Activated naive CD4-positive, alpha-beta T cell treated with anti-CD3 and anti-CD28 coated beads, Interleukin-2, amount 10 ng/mL, durations not matched to agents 7 days and 5 days (primary cell): ENCODE measurements around the gene SRCAP.

Source experiments
- CTCF ChIA-PET: fragments of 350-600 bp; sonication (Branson Sonifier 250); formaldehyde crosslinking; loops from one replicate; lab custom pipeline; 2021; ENCODE audit warnings: antibody characterized with exemption; lab: Charles Lee
- DNase-seq: peaks from one replicate; pipeline ENCODE4 v3.0.0-alpha.2; 2020
- H3K27ac Mint-ChIP-seq: one replicate; pipeline ENCODE4 v1.8.0; 2021; ENCODE audit warnings: mild to moderate bottlenecking, moderate library complexity, mixed read lengths
- H3K27me3 Mint-ChIP-seq: one replicate; pipeline ENCODE4 v1.8.0; 2021; ENCODE audit warnings: mild to moderate bottlenecking, mixed read lengths
- H3K36me3 Mint-ChIP-seq: one replicate; pipeline ENCODE4 v1.8.0; 2021; ENCODE audit warnings: mixed read lengths
- H3K4me1 Mint-ChIP-seq: one replicate; pipeline ENCODE4 v1.8.0; 2021; ENCODE audit warnings: mixed read lengths
- H3K4me3 Mint-ChIP-seq: one replicate; pipeline ENCODE4 v1.8.0; 2021; ENCODE audit warnings: mild to moderate bottlenecking, moderate library complexity, mixed read lengths
- H3K9me3 Mint-ChIP-seq: one replicate; pipeline ENCODE4 v1.8.0; 2021; ENCODE audit warnings: mixed read lengths

SRCAP gene

DNA sequence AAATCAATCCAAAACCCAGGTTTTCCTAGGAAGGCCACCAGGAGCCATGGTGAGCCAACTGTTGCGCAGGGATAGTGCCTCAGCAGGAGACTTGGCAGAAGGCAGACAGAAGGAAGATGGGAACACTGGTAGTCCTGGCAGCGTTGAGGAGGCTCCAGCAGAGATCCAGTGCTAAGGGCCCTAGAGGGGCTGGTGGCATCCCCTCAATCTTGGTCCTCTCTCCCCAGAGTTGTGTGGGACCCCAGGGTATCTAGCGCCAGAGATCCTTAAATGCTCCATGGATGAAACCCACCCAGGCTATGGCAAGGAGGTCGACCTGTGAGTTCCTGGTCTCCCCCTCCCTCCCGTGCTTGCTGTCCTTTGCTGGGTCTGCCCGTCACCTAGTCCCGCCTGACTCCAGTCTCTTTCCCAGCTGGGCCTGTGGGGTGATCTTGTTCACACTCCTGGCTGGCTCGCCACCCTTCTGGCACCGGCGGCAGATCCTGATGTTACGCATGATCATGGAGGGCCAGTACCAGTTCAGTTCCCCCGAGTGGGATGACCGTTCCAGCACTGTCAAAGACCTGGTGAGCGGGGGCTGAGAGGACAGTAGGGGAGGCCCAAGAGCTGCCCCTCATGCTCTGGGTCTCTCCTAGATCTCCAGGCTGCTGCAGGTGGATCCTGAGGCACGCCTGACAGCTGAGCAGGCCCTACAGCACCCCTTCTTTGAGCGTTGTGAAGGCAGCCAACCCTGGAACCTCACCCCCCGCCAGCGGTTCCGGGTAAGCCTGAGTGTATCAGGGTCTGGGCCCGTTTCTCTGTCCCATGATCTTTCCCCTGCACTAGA is 57.2 kb downstream of the SRCAP start:
- H3K36me3 Mint-ChIP-seq = peaks cover 18% of the 10 kb centered on the region
- no peaks in the 10 kb centered on the region for H3K27me3 Mint-ChIP-seq
- no peak for DNase-seq
- CTCF ChIA-PET = no interaction called here
- H3K9me3 Mint-ChIP-seq = no peaks in the 10 kb centered on the region
- no peak overlapping the region for H3K4me3 Mint-ChIP-seq
- no peak overlapping the region for H3K27ac Mint-ChIP-seq
- peaks cover 9% of the 10 kb centered on the region for H3K4me1 Mint-ChIP-seq

DNA sequence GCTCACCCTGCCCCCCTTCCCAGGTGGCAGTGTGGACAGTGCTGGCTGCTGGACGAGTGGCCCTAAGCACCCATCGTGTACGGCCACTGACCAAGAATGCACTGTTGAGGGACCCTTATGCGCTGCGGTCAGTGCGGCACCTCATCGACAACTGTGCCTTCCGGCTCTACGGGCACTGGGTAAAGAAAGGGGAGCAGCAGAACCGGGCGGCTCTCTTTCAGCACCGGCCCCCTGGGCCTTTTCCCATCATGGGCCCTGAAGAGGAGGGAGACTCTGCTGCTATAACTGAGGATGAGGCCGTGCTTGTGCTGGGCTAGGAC is 57.8 kb downstream of the SRCAP start:
- H3K27me3 Mint-ChIP-seq = no peaks in the 10 kb centered on the region
- H3K36me3 Mint-ChIP-seq = peaks cover 12% of the 10 kb centered on the region

GRCh38 chr16:30757316-30757715 is 58.3 kb downstream of the SRCAP start:
- Mint-ChIP-seq H3K27me3 (no peaks in the 10 kb centered on the region), H3K27ac (no peak overlapping the region), H3K9me3 (no peaks in the 10 kb centered on the region), H3K4me1 (peaks cover 10% of the 10 kb centered on the region), H3K4me3 (no peak overlapping the region), H3K36me3 (peaks cover 12% of the 10 kb centered on the region)
- CTCF ChIA-PET = interaction anchor here (0.6 to 1.3 kb wide), 2 partner anchors 20 to 217 kb away, joined by 3 read pairs; no protein-coding TSS in a partner anchor
- DNase-seq = no peak

More for the DNA sequence above, 57.8 kb downstream of the SRCAP start:
- DNase-seq = no peak
- H3K9me3 Mint-ChIP-seq = no peaks in the 10 kb centered on the region
- no peak overlapping the region for H3K27ac Mint-ChIP-seq
- CTCF ChIA-PET = interaction anchor here (0.6 kb wide), 1 partner anchor 217 kb away, joined by 3 read pairs; no protein-coding TSS in a partner anchor
- H3K4me3 Mint-ChIP-seq = no peak overlapping the region
- H3K4me1 Mint-ChIP-seq = peaks cover 10% of the 10 kb centered on the region

DNA sequence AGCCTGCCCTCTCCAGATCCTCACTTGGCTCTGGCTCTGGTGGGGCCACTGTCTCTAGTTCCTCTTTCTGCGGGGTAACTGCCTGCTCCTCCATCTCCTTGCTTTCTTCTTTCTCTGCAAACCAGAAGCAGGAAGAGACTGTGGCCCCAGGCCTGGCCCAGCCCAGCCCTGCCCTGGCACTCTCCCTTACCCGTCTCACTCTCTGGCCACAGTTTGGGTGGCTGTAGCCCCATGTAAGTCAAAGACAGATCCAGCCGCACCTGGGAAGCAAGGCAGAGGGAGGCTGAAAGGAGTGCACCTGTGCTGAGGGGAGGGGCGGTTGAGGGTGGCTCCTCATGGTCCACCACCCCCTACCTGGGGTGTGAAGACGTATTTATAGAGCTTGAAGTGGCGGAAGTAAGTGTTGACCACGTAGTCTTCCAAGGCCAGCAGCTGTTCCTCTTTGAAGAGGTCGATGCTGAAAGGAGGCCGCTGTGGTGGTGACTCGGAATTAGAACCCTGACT is 60.1 kb downstream of the SRCAP start:
- H3K4me3 Mint-ChIP-seq = no peak overlapping the region
- CTCF ChIA-PET = interaction anchor here (1.4 to 1.6 kb wide), 2 partner anchors 12 to 35 kb away, joined by 3 to 5 read pairs; no protein-coding TSS in a partner anchor
- peaks cover 15% of the 10 kb centered on the region for H3K36me3 Mint-ChIP-seq
- peaks cover 26% of the 10 kb centered on the region for H3K4me1 Mint-ChIP-seq
- no peaks in the 10 kb centered on the region for H3K9me3 Mint-ChIP-seq
- no peak for DNase-seq
- no peak overlapping the region for H3K27ac Mint-ChIP-seq
- H3K27me3 Mint-ChIP-seq = no peaks in the 10 kb centered on the region

DNA sequence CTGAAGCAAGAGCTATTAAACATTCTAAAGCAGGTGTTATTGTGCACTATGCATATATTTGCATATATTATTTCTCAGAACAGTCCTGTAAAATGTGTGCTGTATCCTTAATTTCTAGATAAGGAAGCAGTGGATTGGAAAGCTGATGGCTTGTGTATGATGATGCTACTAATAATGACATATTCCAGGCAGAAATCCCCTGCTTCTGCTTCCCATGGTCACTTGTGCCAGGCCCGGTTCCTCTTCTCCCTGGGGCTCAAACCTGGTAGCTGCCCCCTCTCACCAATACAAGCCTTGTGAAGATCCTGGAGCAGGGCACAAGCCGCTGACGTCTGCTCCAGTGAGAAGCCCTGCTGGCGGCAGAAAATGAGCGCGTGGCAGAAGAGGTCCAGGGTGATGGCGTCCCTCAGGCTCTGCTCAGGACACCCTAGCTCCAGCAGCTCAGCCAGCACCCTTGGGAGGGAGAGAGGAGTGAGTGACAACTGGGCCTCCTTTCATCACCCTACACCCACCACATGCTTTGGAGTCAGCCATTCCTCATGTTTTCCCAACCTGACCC is 61.1 kb downstream of the SRCAP start:
- peak overlapping the region; percentile 16 for H3K4me3 Mint-ChIP-seq
- no peaks in the 10 kb centered on the region for H3K9me3 Mint-ChIP-seq
- H3K27ac Mint-ChIP-seq = no peak overlapping the region

DNA sequence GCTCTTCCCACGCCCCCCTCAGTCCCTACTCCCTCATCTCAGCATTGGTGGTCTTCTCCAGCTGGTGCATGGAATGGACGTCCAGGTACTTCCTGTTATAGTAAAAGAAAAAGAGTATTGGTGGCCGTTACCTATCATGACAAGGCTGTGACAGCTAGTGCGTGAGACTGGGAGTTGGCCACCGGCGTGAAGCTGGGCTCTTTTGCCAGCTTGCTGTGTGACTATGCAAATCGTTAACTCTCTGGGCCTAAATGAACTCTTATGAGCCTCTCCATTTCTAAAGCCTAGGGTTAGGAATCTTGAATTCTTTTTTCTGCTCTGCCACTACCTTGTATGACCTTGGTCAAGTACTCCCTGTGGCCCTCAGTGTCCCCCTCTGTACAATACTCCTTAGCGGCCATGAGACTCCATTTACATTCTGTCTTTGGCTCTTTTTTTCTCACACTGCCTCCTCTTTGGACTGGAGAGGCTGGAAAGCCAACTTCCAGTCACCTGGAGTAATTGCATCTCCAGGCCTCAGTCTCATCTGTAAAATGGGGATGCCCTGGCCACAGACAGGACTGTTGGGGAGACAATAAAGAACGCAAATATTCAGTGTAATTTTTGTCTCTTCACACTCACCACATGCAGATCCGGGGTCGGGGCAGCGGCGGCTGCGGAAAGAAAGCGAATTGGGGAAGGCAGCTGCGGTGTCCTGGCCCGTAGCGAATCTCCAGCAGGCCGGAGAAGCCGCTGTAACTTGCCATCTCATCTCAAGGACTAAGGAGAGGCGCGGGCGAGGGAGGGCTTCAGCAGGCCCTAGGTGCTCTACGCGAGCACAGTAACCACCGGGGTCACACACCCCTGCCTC is 61.8 kb downstream of the SRCAP start:
- Mint-ChIP-seq H3K9me3 (no peaks in the 10 kb centered on the region), H3K4me3 (peak overlapping the region; percentile 96), H3K4me1 (peaks cover 26% of the 10 kb centered on the region), H3K36me3 (peaks cover 21% of the 10 kb centered on the region), H3K27ac (peak overlapping the region; percentile 52), H3K27me3 (no peaks in the 10 kb centered on the region)
- CTCF ChIA-PET = interaction anchor here (0.8 to 1.6 kb wide), 2 partner anchors 14 to 54 kb away, joined by 3 to 5 read pairs; no protein-coding TSS in a partner anchor
- no peak for DNase-seq

More for the DNA sequence above, 61.1 kb downstream of the SRCAP start:
- Mint-ChIP-seq H3K4me1 (peaks cover 26% of the 10 kb centered on the region), H3K36me3 (peaks cover 16% of the 10 kb centered on the region), H3K27me3 (no peaks in the 10 kb centered on the region)
- DNase-seq = no peak
- CTCF ChIA-PET = interaction anchor here (0.8 to 1.6 kb wide), 3 partner anchors 13 to 55 kb away, joined by 3 to 5 read pairs (median 3); no protein-coding TSS in a partner anchor

- Mint-ChIP-seq H3K27me3 (no peaks in the 10 kb centered on the region), H3K4me3 (peak overlapping the region; percentile 96), H3K4me1 (peaks cover 26% of the 10 kb centered on the region), H3K27ac (peak overlapping the region; percentile 52), H3K9me3 (no peaks in the 10 kb centered on the region), H3K36me3 (peaks cover 25% of the 10 kb centered on the region)
- CTCF ChIA-PET = no interaction called here
- peak; percentile 72 for DNase-seq
These were observed 62.5 kb downstream of the SRCAP start for GRCh38 chr16:30761427-30761927.

DNA sequence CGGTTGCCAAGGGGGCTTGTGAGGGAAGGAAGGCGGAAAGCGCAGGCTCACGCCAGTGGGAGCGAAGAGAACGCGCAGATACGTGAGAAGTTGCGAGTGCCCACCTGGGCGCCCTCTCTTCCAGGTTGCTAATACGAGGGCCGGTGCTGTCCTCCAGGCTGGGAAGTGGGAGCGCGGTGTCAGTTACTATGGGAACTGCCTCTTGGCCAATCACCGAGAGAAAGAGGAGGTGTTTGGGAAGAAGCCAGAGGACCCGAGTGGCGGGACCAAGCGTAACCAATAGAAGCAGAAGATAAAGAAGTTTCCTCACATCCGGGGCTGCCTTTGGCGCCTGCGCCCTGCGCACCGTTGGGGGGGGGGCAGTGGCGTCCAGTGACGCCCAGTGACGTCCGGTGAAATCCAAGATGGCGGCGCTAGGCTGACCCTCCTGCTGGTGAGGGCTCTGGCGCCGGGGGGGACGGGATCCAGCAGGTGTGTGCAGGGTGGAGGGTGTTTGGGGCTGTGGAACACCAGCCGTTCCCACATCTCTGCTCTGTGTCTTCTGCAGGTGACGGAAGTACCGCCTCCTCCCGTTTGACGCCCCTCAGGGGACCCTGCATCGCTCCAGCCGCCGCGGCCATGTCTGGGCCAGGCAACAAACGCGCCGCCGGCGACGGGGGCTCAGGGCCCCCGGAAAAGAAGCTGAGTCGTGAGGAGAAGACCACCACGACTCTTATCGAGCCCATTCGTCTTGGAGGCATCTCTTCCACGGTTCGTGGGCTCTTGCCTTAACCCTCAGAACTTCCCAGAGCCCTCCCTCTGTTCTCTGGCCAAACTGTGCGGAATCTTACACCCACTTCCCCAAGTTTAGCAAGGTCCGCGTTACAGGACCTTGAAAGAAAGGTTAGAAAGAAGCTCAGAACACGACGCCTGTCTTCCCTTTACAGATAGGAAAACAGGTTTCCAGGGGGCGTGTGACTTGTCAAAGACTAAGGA is 63.2 kb downstream of the SRCAP start, which contains the start of the genes CFAP119 and RNF40:
TSS of gene CFAP119 (minus strand) at position 135 of the 975 bp plus-strand sequence. CDS start 314 bp downstream, outside the sequence.
TSS of gene RNF40 (plus strand) at position 395 of the 975 bp plus-strand sequence. CDS start at position 619, 224 bp downstream.
- Mint-ChIP-seq H3K4me1 (peaks cover 26% of the 10 kb centered on the region), H3K27me3 (no peaks in the 10 kb centered on the region), H3K4me3 (peak within 1 kb of the TSS; percentile 96), H3K36me3 (peaks cover 29% of the 10 kb centered on the region), H3K27ac (peak within 1 kb of the TSS; percentile 91), H3K9me3 (no peaks in the 10 kb centered on the region)
- peak; percentile 95 for DNase-seq
- CTCF ChIA-PET = no interaction called here

GRCh38 chr16:30762991-30763725 is 64.2 kb downstream of the SRCAP start:
- Mint-ChIP-seq H3K27ac (peak overlapping the region; percentile 91), H3K4me1 (peaks cover 26% of the 10 kb centered on the region), H3K9me3 (no peaks in the 10 kb centered on the region), H3K27me3 (no peaks in the 10 kb centered on the region), H3K4me3 (peak overlapping the region; percentile 96), H3K36me3 (peaks cover 29% of the 10 kb centered on the region)
- DNase-seq = no peak
- CTCF ChIA-PET = no interaction called here

GRCh38 chr16:30764086-30764485 is 65.1 kb downstream of the SRCAP start:
- H3K36me3 Mint-ChIP-seq = peaks cover 37% of the 10 kb centered on the region
- DNase-seq = no peak
- H3K27ac Mint-ChIP-seq = peak overlapping the region; percentile 16
- H3K4me1 Mint-ChIP-seq = peaks cover 26% of the 10 kb centered on the region
- H3K4me3 Mint-ChIP-seq = peak overlapping the region; percentile 64
- CTCF ChIA-PET = interaction anchor here (0.9 to 1.1 kb wide), 2 partner anchors 20 to 50 kb away, joined by 3 read pairs; no protein-coding TSS in a partner anchor
- no peaks in the 10 kb centered on the region for H3K27me3 Mint-ChIP-seq
- H3K9me3 Mint-ChIP-seq = no peaks in the 10 kb centered on the region

DNA sequence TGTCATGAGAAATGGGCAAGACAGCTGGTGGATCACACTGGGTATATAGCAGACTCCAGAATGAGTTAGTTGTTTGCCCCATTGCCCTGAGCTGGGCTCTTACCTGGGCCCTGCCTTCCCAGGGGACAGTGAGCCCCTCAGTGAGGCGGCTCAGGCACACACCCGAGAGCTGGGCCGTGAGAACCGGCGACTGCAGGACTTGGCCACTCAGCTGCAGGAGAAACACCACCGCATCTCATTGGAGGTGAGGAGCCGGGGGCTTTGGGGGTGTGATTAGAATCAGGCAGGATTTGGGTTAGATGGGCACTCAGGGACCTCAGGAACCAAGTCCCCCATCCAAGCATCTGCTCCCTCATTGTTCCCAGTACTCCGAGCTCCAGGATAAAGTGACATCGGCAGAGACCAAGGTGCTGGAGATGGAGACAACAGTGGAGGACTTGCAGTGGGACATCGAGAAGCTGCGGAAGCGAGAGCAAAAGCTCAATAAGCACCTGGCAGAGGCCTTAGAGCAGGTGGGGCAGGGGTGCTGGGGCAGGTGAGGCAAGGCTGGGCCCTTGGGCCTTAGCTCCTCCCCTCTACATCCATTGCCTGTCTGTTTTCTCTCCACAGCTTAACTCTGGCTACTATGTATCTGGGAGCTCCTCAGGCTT is 66.0 kb downstream of the SRCAP start:
- Mint-ChIP-seq H3K36me3 (peaks cover 41% of the 10 kb centered on the region), H3K4me1 (peaks cover 26% of the 10 kb centered on the region), H3K27me3 (no peaks in the 10 kb centered on the region), H3K4me3 (no peak overlapping the region), H3K9me3 (no peaks in the 10 kb centered on the region), H3K27ac (no peak overlapping the region)
- no peak for DNase-seq
- CTCF ChIA-PET = interaction anchor here (0.9 to 1.1 kb wide), 2 partner anchors 21 to 49 kb away, joined by 3 read pairs; no protein-coding TSS in a partner anchor
